GM21367 (cell line): ENCODE data around the gene SORL1.
"Not testable (repeated sequence)": the region's sequence is repeated elsewhere in the genome, so short reads cannot be mapped to it uniquely, and the experiment has no call there.

Experiments used
- ATAC-seq: cut with Tn5 transposase; IDR thresholded peaks from one replicate; pipeline ENCODE4 v1.9.1; 2021; ENCODE audit not compliant: unreplicated experiment

SORL1 gene

GRCh38 chr11:121503051-121503450, 50.9 kb downstream of the SORL1 start:
- ATAC-seq, result no peak

- ATAC-seq, result not testable (repeated sequence)
Measured at GRCh38 chr11:121506237-121506636, 54.1 kb downstream of the SORL1 start.

- ATAC-seq, result no peak
Measured at GRCh38 chr11:121508449-121508848, 56.3 kb downstream of the SORL1 start.

GRCh38 chr11:121510438-121510837, 58.3 kb downstream of the SORL1 start:
- no peak for ATAC-seq

GRCh38 chr11:121512468-121513465, 60.7 kb downstream of the SORL1 start:
- no peak for ATAC-seq

GRCh38 chr11:121513807-121514206, 61.7 kb downstream of the SORL1 start:
- ATAC-seq, result no peak

GRCh38 chr11:121514432-121515334, 62.6 kb downstream of the SORL1 start:
- no peak for ATAC-seq

GRCh38 chr11:121515335-121515671, 63.2 kb downstream of the SORL1 start:
- ATAC-seq, result no peak

- no peak for ATAC-seq
Measured at GRCh38 chr11:121517996-121518395, 65.9 kb downstream of the SORL1 start.

- ATAC-seq, result no peak
Measured at GRCh38 chr11:121520243-121521144, 68.4 kb downstream of the SORL1 start.

- no peak for ATAC-seq
Measured at GRCh38 chr11:121521145-121522042, 69.3 kb downstream of the SORL1 start.

- no peak for ATAC-seq
Measured at GRCh38 chr11:121522043-121522941, 70.2 kb downstream of the SORL1 start.

GRCh38 chr11:121523581-121524232, 71.6 kb downstream of the SORL1 start:
- no peak for ATAC-seq

- ATAC-seq, result no peak
Measured at GRCh38 chr11:121524233-121524631, 72.1 kb downstream of the SORL1 start.

- ATAC-seq, result no peak
Measured at GRCh38 chr11:121525376-121525775, 73.3 kb downstream of the SORL1 start.

- ATAC-seq, result no peak
Measured at GRCh38 chr11:121530257-121530656, 78.1 kb downstream of the SORL1 start.

- no peak for ATAC-seq
Measured at GRCh38 chr11:121533601-121534000, 81.5 kb downstream of the SORL1 start.
